Uterus (tissue), 2 donors: ENCODE data around the gene MAML1.

Source experiments
- CTCF ChIP-seq, 4 experiments: fragments of 200-600 bp in 2 of 4; fragments of 450-650 bp in 2 of 4; sonication (generic) in 2 of 4; IDR thresholded peaks; one replicate each; pipeline ENCODE4 v1.5.1; 2016 to 2019; ENCODE audit warnings: antibody characterized with exemption in 4 of 4, mild to moderate bottlenecking in 2 of 4, moderate library complexity in 1 of 4
- POLR2A ChIP-seq, 2 donors: fragments of 450-650 bp; IDR thresholded peaks; one replicate each; pipeline ENCODE4 v1.6.1; 2016; ENCODE audit warnings: antibody characterized with exemption in 2 of 2, mild to moderate bottlenecking in 1 of 2, moderate library complexity in 1 of 2

DNA sequence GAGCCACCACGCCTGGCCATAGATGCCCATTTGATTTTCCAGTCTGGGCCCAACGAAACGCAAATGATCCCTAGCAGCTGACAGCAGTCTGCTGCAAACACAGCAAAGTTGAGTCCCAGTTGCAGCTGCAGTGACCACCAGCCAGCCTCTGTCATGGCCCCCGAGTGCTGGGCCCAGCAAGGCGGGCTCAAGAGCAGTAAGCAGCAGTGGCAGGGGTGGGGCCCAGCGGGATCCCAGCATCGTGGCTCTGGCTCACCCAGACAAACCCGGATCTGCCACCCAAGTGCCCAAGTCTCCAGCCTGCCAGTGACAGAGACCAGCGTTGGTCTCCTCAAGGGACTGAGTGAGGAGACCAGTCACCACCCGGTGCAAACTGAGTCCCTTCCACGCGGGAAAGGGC, 54.2 kb downstream of the MAML1 start:
- TF ChIP-seq CTCF (IDR thresholded peaks at IDR 0.05), result no peak
- TF ChIP-seq POLR2A (IDR thresholded peaks at IDR 0.05), result no peak
